Activated T-cell treated with anti-CD3 and anti-CD28 coated beads, Interleukin-2, amount 50 U/mL, for 4 hours (primary cell): ENCODE data around the gene MYBPH. TPM values are rescaled to one million over a fixed set of nuclear protein-coding genes. Genes with fewer than 3 reads are reported as not detected.

Experiments
- ATAC-seq, 2 donors: fragments of 200-7000 bp; cut with Tn5 transposase; one replicate each; pipeline ENCODE4 v1.10.0; 2021
- DNase-seq: peaks from one replicate; pipeline ENCODE4 v3.0.0-alpha.2; 2020
- H3K27me3 Mint-ChIP-seq: one replicate; pipeline ENCODE4 v1.8.0; 2021; ENCODE audit warnings: low read depth, mixed read lengths
- H3K36me3 Mint-ChIP-seq: one replicate; pipeline ENCODE4 v1.8.0; 2022; ENCODE audit warnings: mixed read lengths; ENCODE audit not compliant: insufficient read depth
- H3K4me1 Mint-ChIP-seq: one replicate; pipeline ENCODE4 v1.8.0; 2021; ENCODE audit warnings: low read depth, mixed read lengths
- H3K4me3 Mint-ChIP-seq: one replicate; pipeline ENCODE4 v1.8.0; 2021; ENCODE audit warnings: mild to moderate bottlenecking, moderate library complexity, mixed read lengths
- H3K9me3 Mint-ChIP-seq: one replicate; pipeline ENCODE4 v1.8.0; 2021; ENCODE audit warnings: mixed read lengths
- total RNA-seq, 3 donors: library from RNA; stranded (reverse); gene quantifications; one replicate each; pipeline ENCODE4 v1.2.1, GENCODE V29; 2021

MYBPH gene
- total RNA-seq, 3 donors from 2014 or later = not detected

DNA sequence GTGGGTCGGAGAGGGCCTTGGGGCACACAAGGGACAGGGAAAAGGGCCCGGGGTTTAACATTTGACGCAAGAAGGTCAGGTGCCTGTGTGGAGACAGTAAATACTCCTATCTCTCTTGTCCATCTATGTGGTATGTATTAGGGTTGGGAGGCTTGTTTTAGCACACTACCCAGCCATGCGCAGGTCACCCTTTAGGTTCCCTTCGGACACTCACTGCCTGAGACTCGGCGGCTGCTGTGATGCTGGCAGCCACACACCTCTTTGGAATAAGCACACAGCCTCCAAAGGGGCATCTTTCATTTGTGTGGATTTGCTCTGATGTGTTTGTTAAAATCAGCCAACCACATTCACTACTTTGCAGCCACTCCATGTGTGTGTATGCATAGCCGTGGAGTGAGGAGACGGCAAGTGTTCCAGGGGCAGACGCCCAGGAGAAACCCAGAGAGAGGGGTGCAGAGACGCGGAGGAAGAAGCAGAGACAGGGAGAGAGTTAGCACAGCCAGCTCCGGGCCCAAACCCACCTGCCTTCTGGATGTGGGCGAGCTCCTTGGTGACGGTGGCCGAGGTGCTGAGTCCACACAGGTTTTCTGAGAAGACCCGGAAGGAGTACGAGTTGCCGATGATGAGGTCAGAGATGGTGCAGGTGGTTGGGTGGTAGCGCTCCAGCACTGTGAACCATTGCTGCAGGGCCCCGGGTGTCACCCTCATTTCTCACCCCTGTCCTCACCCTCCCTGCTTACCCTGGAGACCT lies 5.7 kb downstream of the MYBPH start:
- H3K27me3 Mint-ChIP-seq = peaks cover 5% of the 10 kb centered on the region
- no peaks in the 10 kb centered on the region for H3K36me3 Mint-ChIP-seq
- H3K9me3 Mint-ChIP-seq = no peaks in the 10 kb centered on the region
- ATAC-seq (no peak), DNase-seq (no peak)
- H3K4me3 Mint-ChIP-seq = no peak overlapping the region
- H3K4me1 Mint-ChIP-seq = no peaks in the 10 kb centered on the region

DNA sequence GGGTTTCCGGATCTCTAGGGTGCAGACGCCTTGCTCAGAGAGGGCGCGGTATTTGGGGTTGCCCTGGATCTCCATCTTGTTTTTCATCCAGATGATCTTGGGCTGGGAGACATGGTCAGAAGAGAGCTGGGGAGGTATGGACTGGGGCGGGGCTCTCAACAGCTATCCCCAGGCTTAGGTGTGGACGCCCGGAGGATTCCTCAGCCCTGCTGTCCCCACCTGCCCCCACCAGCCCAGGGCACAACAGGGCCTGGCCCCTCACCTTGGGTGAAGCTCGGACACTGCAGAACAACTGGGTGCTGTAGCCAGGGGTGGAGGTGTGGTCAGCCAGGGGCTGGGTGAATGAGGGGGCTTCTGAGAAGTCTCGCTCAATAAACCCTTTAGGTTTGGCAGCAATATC lies 6.6 kb downstream of the MYBPH start:
- Mint-ChIP-seq H3K9me3 (no peaks in the 10 kb centered on the region), H3K27me3 (peaks cover 9% of the 10 kb centered on the region), H3K36me3 (no peaks in the 10 kb centered on the region), H3K4me3 (no peak overlapping the region), H3K4me1 (no peaks in the 10 kb centered on the region)
- no peak for ATAC-seq
- DNase-seq = no peak

DNA sequence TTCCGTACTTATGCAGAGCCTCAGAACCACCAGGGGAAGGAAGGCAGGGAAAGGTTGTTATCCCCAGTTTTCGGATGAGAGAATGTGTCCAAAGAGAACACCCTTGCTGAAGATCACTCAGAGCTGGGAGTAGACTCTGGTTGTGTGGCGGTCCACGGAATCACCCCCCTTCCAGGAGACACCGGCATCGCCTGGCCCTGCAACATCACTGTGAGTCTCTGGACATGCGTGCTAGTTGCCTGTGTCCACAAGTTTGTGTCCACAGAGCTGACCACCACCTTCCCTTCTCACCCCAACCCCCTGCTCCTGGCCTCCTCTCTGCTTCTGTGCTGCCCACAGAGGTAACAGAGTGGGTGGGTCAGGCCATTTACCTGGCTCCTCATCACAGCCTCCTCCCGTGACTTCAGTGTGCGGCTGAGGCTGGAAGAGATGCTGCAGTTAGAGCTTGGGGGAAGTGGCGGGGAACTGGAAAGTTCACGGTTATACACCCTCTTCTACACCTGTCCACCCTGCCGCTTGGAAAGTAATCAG lies 7.3 kb downstream of the MYBPH start:
- no peak for DNase-seq
- peaks cover 10% of the 10 kb centered on the region for H3K27me3 Mint-ChIP-seq
- H3K9me3 Mint-ChIP-seq = no peaks in the 10 kb centered on the region
- ATAC-seq = no peak
- no peaks in the 10 kb centered on the region for H3K36me3 Mint-ChIP-seq
- H3K4me3 Mint-ChIP-seq = no peak overlapping the region
- no peaks in the 10 kb centered on the region for H3K4me1 Mint-ChIP-seq

DNA sequence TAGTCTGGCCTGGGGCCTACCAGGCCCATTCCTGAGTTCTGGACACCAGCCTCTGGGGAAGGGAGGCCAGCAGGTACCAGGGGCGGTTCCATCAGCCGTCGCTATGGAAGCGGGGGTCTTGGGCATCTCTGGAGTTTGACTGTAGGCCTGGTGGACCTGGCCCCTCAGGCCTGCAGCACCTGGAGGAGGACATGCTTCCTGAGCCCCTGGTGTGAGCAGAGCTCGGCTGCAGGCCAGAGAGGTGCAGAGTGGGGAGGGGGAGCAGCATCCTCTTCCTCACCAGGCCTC lies 7.8 kb downstream of the MYBPH start:
- H3K4me1 Mint-ChIP-seq = no peaks in the 10 kb centered on the region
- H3K9me3 Mint-ChIP-seq = no peaks in the 10 kb centered on the region
- H3K4me3 Mint-ChIP-seq = no peak overlapping the region
- DNase-seq = no peak
- no peak for ATAC-seq
- H3K27me3 Mint-ChIP-seq = peaks cover 12% of the 10 kb centered on the region
- H3K36me3 Mint-ChIP-seq = no peaks in the 10 kb centered on the region

DNA sequence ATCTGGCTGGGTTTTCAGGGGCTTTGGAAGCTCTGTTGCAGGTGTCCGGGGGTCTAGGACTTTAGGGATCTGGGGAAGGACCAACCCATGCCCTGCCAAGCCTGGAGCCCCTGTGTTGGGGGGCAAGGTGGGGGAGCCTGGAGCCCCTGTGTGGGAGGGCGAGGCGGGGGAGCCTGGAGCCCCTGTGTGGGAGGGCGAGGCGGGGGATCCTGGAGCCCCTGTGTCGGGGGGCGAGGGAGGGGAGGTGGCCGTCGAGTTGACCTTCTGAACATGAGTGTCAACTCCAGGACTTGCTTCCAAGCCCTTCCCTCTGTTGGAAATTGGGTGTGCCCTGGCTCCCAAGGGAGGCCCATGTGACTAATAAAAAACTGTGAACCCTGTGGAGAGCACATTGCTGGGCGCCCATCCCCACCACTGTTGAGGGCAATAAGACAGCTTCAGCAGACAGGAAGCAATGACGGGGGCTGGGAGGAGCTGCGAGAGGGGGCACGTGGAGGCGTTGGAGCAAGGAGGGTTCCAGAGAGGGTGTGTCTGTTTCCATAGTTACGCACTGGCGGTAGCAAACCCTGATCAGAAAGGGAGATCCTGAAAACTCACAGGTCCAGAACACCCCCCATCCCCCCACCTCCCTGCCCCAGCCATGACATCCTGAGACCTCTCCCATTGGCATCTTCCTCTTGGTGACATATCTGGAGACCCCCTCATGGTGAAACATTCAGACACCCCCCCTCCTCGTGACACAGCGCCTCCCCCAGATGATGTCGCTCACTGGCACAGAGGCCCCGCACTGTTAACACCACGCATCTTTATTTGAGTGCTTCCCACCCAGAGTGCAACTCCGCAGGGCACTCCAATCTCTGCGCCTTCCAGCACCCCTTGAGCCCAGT lies 8.4 kb downstream of the MYBPH start:
- Mint-ChIP-seq H3K27me3 (peaks cover 15% of the 10 kb centered on the region), H3K36me3 (no peaks in the 10 kb centered on the region), H3K4me1 (no peaks in the 10 kb centered on the region), H3K9me3 (no peaks in the 10 kb centered on the region), H3K4me3 (no peak overlapping the region)
- ATAC-seq (no peak), DNase-seq (no peak)

DNA sequence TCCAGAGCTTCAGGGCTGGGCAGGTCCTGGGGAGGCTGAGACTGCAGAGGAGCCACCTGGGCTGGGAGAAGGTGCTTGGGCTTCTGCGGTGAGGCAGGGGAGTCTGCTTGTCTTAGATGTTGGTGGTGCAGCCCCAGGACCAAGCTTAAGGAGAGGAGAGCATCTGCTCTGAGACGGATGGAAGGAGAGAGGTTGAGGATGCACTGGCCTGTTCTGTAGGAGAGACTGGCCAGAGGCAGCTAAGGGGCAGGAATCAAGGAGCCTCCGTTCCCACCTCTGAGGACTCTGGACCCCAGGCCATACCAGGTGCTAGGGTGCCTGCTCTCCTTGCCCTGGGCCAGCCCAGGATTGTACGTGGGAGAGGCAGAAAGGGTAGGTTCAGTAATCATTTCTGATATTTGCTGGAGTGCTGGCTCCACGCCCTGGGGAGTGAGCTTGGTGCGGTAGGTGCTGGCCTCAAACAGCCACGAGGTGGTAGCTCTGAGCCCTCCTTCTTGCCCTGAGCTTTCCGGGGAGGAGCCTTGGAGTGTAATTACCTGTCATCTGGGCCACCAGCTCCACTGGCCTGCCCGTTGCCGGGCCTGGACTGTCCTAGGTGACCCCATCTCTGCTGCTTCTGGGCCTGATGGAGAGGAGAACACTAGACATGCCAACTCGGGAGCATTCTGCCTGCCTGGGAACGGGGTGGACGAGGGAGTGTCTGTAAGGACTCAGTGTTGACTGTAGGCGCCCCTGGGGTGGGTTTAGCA lies 9.3 kb downstream of the MYBPH start:
- no peak for DNase-seq
- Mint-ChIP-seq H3K27me3 (peaks cover 15% of the 10 kb centered on the region), H3K36me3 (no peaks in the 10 kb centered on the region), H3K4me3 (no peak overlapping the region), H3K9me3 (no peaks in the 10 kb centered on the region), H3K4me1 (no peaks in the 10 kb centered on the region)
- no peak for ATAC-seq

DNA sequence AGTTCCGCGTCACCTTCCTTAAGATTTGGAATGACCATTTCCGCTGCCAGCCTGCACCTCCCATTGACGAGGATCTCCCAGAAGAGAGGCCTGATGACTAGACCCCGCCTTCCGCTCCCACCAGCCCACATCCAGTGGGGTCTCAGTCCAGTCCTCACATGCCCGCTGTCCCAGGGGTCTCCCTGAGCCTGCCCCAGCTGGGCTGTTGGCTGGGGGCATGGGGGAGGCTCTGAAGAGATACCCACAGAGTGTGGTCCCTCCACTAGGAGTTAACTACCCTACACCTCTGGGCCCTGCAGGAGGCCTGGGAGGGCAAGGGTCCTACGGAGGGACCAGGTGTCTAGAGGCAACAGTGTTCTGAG lies 9.8 kb downstream of the MYBPH start:
- Mint-ChIP-seq H3K27me3 (peaks cover 15% of the 10 kb centered on the region), H3K4me3 (no peak overlapping the region), H3K9me3 (no peaks in the 10 kb centered on the region), H3K4me1 (no peaks in the 10 kb centered on the region), H3K36me3 (no peaks in the 10 kb centered on the region)
- no peak for DNase-seq
- ATAC-seq = no peak

DNA sequence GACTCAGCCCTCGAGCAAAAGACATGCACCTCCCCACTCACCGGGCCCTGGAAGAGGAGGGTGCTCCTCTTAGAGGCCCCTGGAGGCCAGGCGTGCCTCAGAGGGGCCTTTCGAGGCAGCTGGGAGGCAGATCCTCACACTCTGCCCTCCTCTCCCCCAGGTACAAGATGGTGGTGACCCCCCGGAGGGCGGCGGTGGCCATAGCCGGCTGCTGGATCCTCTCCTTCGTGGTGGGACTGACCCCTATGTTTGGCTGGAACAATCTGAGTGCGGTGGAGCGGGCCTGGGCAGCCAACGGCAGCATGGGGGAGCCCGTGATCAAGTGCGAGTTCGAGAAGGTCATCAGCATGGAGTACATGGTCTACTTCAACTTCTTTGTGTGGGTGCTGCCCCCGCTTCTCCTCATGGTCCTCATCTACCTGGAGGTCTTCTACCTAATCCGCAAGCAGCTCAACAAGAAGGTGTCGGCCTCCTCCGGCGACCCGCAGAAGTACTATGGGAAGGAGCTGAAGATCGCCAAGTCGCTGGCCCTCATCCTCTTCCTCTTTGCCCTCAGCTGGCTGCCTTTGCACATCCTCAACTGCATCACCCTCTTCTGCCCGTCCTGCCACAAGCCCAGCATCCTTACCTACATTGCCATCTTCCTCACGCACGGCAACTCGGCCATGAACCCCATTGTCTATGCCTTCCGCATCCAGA lies 10.4 kb downstream of the MYBPH start:
- Mint-ChIP-seq H3K27me3 (peaks cover 15% of the 10 kb centered on the region), H3K4me3 (no peak overlapping the region), H3K36me3 (no peaks in the 10 kb centered on the region), H3K9me3 (no peaks in the 10 kb centered on the region), H3K4me1 (no peaks in the 10 kb centered on the region)
- DNase-seq (no peak), ATAC-seq (no peak)

DNA sequence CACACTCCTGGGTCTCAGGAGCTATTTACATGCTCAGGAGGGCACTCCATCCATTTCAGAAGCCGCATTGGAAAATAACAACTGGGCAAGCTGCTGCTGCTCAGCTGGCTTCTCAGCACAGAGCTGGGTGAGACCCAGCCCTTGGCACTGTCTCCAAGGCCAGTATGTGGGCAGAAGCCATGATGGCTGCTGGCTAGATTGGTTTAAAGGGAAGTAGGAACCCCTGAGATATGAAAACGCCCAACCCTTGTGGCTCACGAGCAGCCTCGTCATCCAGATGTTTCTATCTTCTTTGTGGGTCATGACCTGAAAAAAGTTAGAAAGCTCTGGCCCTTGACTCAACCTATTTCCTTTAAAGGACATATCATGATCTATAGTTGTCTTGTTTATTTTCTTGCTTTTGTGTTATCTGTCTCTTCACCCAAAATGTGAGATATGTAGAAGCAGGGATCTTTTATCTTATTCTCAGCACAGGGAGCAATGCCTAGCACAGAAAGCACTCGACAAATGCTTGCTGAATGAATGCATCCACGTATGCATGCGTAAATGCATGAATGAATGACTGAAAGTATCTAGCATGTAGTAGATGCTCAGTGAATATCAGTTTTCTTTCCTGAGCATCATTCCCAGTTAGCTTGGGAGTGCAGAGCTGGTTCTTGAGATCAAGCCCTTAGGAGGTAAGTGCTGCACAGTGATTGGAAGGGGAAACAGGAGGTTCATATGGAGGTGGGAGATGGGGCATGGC lies 11.6 kb downstream of the MYBPH start:
- no peak for ATAC-seq
- DNase-seq = no peak
- Mint-ChIP-seq H3K9me3 (peaks cover 6% of the 10 kb centered on the region), H3K4me3 (no peak overlapping the region), H3K4me1 (no peaks in the 10 kb centered on the region), H3K36me3 (no peaks in the 10 kb centered on the region), H3K27me3 (peaks cover 15% of the 10 kb centered on the region)

DNA sequence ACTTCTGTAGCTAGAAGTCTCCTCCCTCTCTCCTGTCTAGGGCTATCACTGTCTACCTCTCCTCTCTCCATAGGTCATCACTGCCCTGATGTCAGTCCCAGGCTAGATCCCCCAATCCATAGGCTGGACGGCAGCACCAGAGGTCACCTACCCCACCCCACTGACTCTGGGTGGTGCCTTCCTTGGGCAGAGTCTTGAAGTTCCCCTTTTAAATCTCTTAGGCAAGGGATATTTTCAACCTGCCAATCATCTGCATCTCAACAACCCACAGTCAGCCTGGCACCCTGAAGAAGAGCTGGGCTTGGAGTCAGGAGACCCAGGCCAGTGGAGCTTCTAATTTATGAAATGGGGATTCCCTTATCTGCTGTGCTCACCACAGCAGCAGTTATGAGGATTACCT lies 13.2 kb downstream of the MYBPH start:
- no peak for ATAC-seq
- Mint-ChIP-seq H3K4me1 (no peaks in the 10 kb centered on the region), H3K9me3 (peaks cover 15% of the 10 kb centered on the region), H3K36me3 (no peaks in the 10 kb centered on the region), H3K4me3 (no peak overlapping the region), H3K27me3 (peaks cover 15% of the 10 kb centered on the region)
- DNase-seq = no peak

DNA sequence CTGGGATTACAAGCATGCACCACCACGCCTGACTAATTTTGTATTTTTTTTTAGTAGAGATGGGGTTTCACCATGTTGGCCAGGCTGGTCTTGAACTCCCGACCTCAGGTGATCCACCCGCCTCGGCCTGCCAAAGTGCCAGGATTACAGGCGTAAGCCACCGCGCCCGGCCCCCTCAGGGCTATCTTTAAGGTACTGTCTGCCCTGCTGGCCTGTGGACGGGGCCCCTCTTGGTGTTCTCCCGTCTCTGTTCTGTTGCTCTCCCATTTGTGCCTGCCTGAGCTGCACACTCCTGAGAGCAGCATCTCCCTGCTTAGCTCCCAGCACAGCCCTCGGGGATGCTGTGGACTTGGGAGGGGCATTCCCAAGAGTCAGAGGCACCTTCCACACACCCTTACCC lies 13.9 kb downstream of the MYBPH start:
- Mint-ChIP-seq H3K27me3 (peaks cover 15% of the 10 kb centered on the region), H3K4me1 (no peaks in the 10 kb centered on the region), H3K9me3 (peaks cover 15% of the 10 kb centered on the region), H3K36me3 (no peaks in the 10 kb centered on the region), H3K4me3 (no peak overlapping the region)
- ATAC-seq (no peak), DNase-seq (no peak)

DNA sequence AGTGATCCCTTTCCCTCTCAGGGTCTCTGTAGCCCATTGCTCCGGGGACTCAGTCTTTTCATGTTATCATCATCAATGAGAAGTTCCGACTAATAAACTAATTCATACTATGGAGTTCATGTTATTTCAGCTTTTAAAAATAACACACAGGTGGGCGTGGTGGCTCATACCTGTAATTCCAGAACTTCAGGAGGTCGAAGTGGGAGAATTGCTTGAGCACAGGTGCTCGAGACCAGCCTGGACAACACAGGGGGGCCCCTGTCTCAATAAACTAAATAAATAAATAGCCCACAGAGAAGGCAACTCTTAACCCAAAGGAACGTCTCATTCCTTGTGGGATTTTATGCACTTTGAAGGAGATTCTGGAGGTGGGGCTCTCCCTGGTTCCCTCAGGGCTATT lies 14.5 kb downstream of the MYBPH start:
- Mint-ChIP-seq H3K27me3 (peaks cover 16% of the 10 kb centered on the region), H3K36me3 (no peaks in the 10 kb centered on the region), H3K4me1 (no peaks in the 10 kb centered on the region), H3K9me3 (peaks cover 15% of the 10 kb centered on the region), H3K4me3 (no peak overlapping the region)
- DNase-seq = no peak
- no peak for ATAC-seq

DNA sequence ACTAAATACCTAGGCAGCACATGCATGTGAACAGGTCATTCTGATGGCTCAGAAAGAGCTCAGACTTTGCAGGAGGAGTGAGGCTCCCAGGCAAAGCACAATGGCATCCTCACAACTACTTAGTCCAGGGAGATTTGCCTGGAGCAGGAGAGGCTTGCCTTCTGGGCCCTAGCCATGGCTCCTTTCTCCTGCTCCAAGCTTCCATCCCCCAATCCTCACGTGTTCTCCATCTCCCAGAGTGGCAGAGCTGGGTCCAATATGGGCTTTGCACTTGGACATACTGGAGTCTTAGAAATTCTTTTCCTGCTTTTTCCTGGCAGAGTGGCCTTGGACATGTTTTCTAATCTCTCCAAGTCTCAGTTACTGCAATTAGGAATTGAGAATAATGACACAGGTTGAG lies 15.8 kb downstream of the MYBPH start:
- Mint-ChIP-seq H3K36me3 (no peaks in the 10 kb centered on the region), H3K4me3 (no peak overlapping the region), H3K4me1 (no peaks in the 10 kb centered on the region), H3K9me3 (peaks cover 15% of the 10 kb centered on the region), H3K27me3 (peaks cover 12% of the 10 kb centered on the region)
- DNase-seq (no peak), ATAC-seq (no peak)
